ENCODE measurements around the gene DLX3. TPM values are rescaled to one million over a fixed set of nuclear protein-coding genes. Genes with fewer than 3 reads are reported as not detected.

The DLX3 gene
- total RNA-seq, 5 donors from 2014 or later (not counting 1 experiment from before 2014, with no cell fraction given) = not detected

- Mint-ChIP-seq H3K9me3 (no peaks in the 10 kb centered on the region), H3K27ac (peak overlapping the region in 1 of 2 donors; percentile 3), H3K4me3 (peak overlapping the region; percentile 72 to 88 (median 86)), H3K27me3 (peaks cover 68 to 83% of the 10 kb centered on the region in 2 donors), H3K4me1 (peaks cover 61 to 70% (median 62%) of the 10 kb centered on the region in 3 donors), H3K36me3 (no peaks in the 10 kb centered on the region)
- no peak for ATAC-seq (replicated peaks in 1 of 4)
- Histone ChIP-seq H3K27me3 (replicated peaks in 1 of 2; ENCODE audit: control insufficient read depth in 2 of 2, extremely low read depth in 1 of 2, insufficient read depth in 2 of 2, low read length in 1 of 2) (peaks cover 17 to 94% of the 10 kb centered on the region in 2 experiments), H3K4me1 (ENCODE audit: control insufficient read depth in 1 of 2, extremely low read depth in 1 of 2, insufficient read depth in 2 of 2, low read length in 2 of 2) (peaks cover 9 to 63% of the 10 kb centered on the region in 2 experiments), H3K27ac (ENCODE audit: low read length) (no peak overlapping the region), H3K4me3 (ENCODE audit: control insufficient read depth in 1 of 2, extremely low read depth in 1 of 2, low read length in 1 of 2) (peak overlapping the region; percentile 72 to 90), H3K9me3 (no peaks in the 10 kb centered on the region), H3K36me3 (ENCODE audit: control insufficient read depth in 2 of 2, extremely low read depth in 1 of 2, insufficient read depth in 1 of 2, low read length in 1 of 2) (no peaks in the 10 kb centered on the region)
- DNase-seq = no peak
- WGBS (ENCODE audit: insufficient coverage) = 40% methylated on average over 7 of the region's 10 CpGs
- POLR2A ChIA-PET = no interaction called here
- CTCF ChIA-PET = interaction anchor here in 1 of 2 donors (0.9 to 1.6 kb wide), 2 partner anchors 15 to 30 kb away, joined by 3 to 4 read pairs; no protein-coding TSS in a partner anchor
Observed at GRCh38 chr17:49967621-49968404, 27.2 kb downstream of the DLX3 start.

- Mint-ChIP-seq H3K27ac (peak overlapping the region in 1 of 2 donors; percentile 3), H3K36me3 (no peaks in the 10 kb centered on the region), H3K27me3 (peaks cover 74 to 83% of the 10 kb centered on the region in 2 donors), H3K4me3 (peak overlapping the region in 1 of 3 donors; percentile 88), H3K9me3 (no peaks in the 10 kb centered on the region), H3K4me1 (peaks cover 56 to 65% (median 61%) of the 10 kb centered on the region in 3 donors)
- H3K4me1 ChIP-seq (ENCODE audit: control insufficient read depth in 1 of 2, extremely low read depth in 1 of 2, insufficient read depth in 2 of 2, low read length in 2 of 2) = peaks cover 9 to 57% of the 10 kb centered on the region in 2 experiments
- ATAC-seq (replicated peaks in 1 of 4) = no peak
- ChIA-PET CTCF (interaction anchor here in 1 of 2 donors (1.6 kb wide), 1 partner anchor 31 kb away, joined by 4 read pairs; no protein-coding TSS in a partner anchor), POLR2A (no interaction called here)
- H3K27me3 ChIP-seq (replicated peaks in 1 of 2; ENCODE audit: control insufficient read depth in 2 of 2, extremely low read depth in 1 of 2, insufficient read depth in 2 of 2, low read length in 1 of 2) = peaks cover 21 to 94% of the 10 kb centered on the region in 2 experiments
- no peaks in the 10 kb centered on the region for H3K9me3 ChIP-seq
- H3K36me3 ChIP-seq (ENCODE audit: control insufficient read depth in 2 of 2, extremely low read depth in 1 of 2, insufficient read depth in 1 of 2, low read length in 1 of 2) = no peaks in the 10 kb centered on the region
- H3K27ac ChIP-seq (ENCODE audit: low read length) = no peak overlapping the region
- no peak for DNase-seq
- 42% methylated on average over 2 of the region's 3 CpGs for WGBS (ENCODE audit: insufficient coverage)
- no peak overlapping the region for H3K4me3 ChIP-seq (ENCODE audit: control insufficient read depth in 1 of 2, extremely low read depth in 1 of 2, low read length in 1 of 2)
Observed at GRCh38 chr17:49967205-49967604, 27.8 kb downstream of the DLX3 start.

- H3K4me3 Mint-ChIP-seq = no peak overlapping the region
- POLR2A ChIA-PET = no interaction called here
- DNase-seq = no peak
- H3K4me1 Mint-ChIP-seq = peaks cover 54 to 63% (median 61%) of the 10 kb centered on the region in 3 donors
- no CpG with 5 or more reads among the region's 3 CpGs for WGBS (ENCODE audit: insufficient coverage)
- H3K36me3 ChIP-seq (ENCODE audit: control insufficient read depth in 2 of 2, extremely low read depth in 1 of 2, insufficient read depth in 1 of 2, low read length in 1 of 2) = no peaks in the 10 kb centered on the region
- H3K9me3 Mint-ChIP-seq = no peaks in the 10 kb centered on the region
- H3K27ac Mint-ChIP-seq = no peak overlapping the region
- H3K27me3 ChIP-seq (replicated peaks in 1 of 2; ENCODE audit: control insufficient read depth in 2 of 2, extremely low read depth in 1 of 2, insufficient read depth in 2 of 2, low read length in 1 of 2) = peaks cover 22 to 93% of the 10 kb centered on the region in 2 experiments
- H3K36me3 Mint-ChIP-seq = no peaks in the 10 kb centered on the region
- H3K27ac ChIP-seq (ENCODE audit: low read length) = no peak overlapping the region
- no peak overlapping the region for H3K4me3 ChIP-seq (ENCODE audit: control insufficient read depth in 1 of 2, extremely low read depth in 1 of 2, low read length in 1 of 2)
- peaks cover 76 to 83% of the 10 kb centered on the region in 2 donors for H3K27me3 Mint-ChIP-seq
- peaks cover 9 to 53% of the 10 kb centered on the region in 2 experiments for H3K4me1 ChIP-seq (ENCODE audit: control insufficient read depth in 1 of 2, extremely low read depth in 1 of 2, insufficient read depth in 2 of 2, low read length in 2 of 2)
- CTCF ChIA-PET = interaction anchor here in 1 of 2 donors (1.1 to 1.6 kb wide), 2 partner anchors 30 to 31 kb away, joined by 3 to 4 read pairs; no protein-coding TSS in a partner anchor
- no peak for ATAC-seq (replicated peaks in 1 of 4)
- H3K9me3 ChIP-seq = no peaks in the 10 kb centered on the region
Observed at GRCh38 chr17:49966767-49967166, 28.3 kb downstream of the DLX3 start.

- Mint-ChIP-seq H3K4me3 (peak overlapping the region in 2 of 3 donors; percentile 53 to 73), H3K27ac (peak overlapping the region in 1 of 2 donors; percentile 40), H3K4me1 (peaks cover 42 to 52% (median 50%) of the 10 kb centered on the region in 3 donors), H3K27me3 (peaks cover 75 to 77% of the 10 kb centered on the region in 2 donors), H3K9me3 (no peaks in the 10 kb centered on the region), H3K36me3 (no peaks in the 10 kb centered on the region)
- Histone ChIP-seq H3K36me3 (ENCODE audit: control insufficient read depth in 2 of 2, extremely low read depth in 1 of 2, insufficient read depth in 1 of 2, low read length in 1 of 2) (no peaks in the 10 kb centered on the region), H3K4me1 (ENCODE audit: control insufficient read depth in 1 of 2, extremely low read depth in 1 of 2, insufficient read depth in 2 of 2, low read length in 2 of 2) (peaks cover 9 to 47% of the 10 kb centered on the region in 2 experiments), H3K27me3 (replicated peaks in 1 of 2; ENCODE audit: control insufficient read depth in 2 of 2, extremely low read depth in 1 of 2, insufficient read depth in 2 of 2, low read length in 1 of 2) (peaks cover 22 to 92% of the 10 kb centered on the region in 2 experiments), H3K4me3 (ENCODE audit: control insufficient read depth in 1 of 2, extremely low read depth in 1 of 2, low read length in 1 of 2) (peak overlapping the region in 1 of 2 donors; percentile 49), H3K9me3 (no peaks in the 10 kb centered on the region), H3K27ac (ENCODE audit: low read length) (no peak overlapping the region)
- 20% methylated on average over 1 of the region's 16 CpGs for WGBS (ENCODE audit: insufficient coverage)
- ChIA-PET CTCF (no interaction called here), POLR2A (no interaction called here)
- DNase-seq = no peak
- no peak for ATAC-seq (replicated peaks in 1 of 4)
Observed at GRCh38 chr17:49965524-49965909, 29.5 kb downstream of the DLX3 start.

- Mint-ChIP-seq H3K27me3 (peaks cover 69 to 72% of the 10 kb centered on the region in 2 donors), H3K4me1 (peaks cover 39 to 46% (median 44%) of the 10 kb centered on the region in 3 donors), H3K9me3 (no peaks in the 10 kb centered on the region), H3K27ac (peak overlapping the region in 1 of 2 donors; percentile 68), H3K4me3 (peak overlapping the region; percentile 53 to 73 (median 64)), H3K36me3 (no peaks in the 10 kb centered on the region)
- H3K9me3 ChIP-seq = no peaks in the 10 kb centered on the region
- WGBS (ENCODE audit: insufficient coverage) = 4% methylated on average over 45 of the region's 52 CpGs
- H3K27me3 ChIP-seq (replicated peaks in 1 of 2; ENCODE audit: control insufficient read depth in 2 of 2, extremely low read depth in 1 of 2, insufficient read depth in 2 of 2, low read length in 1 of 2) = peaks cover 22 to 86% of the 10 kb centered on the region in 2 experiments
- no peaks in the 10 kb centered on the region for H3K36me3 ChIP-seq (ENCODE audit: control insufficient read depth in 2 of 2, extremely low read depth in 1 of 2, insufficient read depth in 1 of 2, low read length in 1 of 2)
- POLR2A ChIA-PET = no interaction called here
- DNase-seq (peak in 21 of 35 experiments; percentile 8 to 55 (median 28)), ATAC-seq (replicated peaks in 1 of 4) (peak; percentile 30 to 52 (median 42))
- CTCF ChIA-PET = no interaction called here
- peak overlapping the region in 1 of 2 donors; percentile 49 for H3K4me3 ChIP-seq (ENCODE audit: control insufficient read depth in 1 of 2, extremely low read depth in 1 of 2, low read length in 1 of 2)
- peaks cover 9 to 42% of the 10 kb centered on the region in 2 experiments for H3K4me1 ChIP-seq (ENCODE audit: control insufficient read depth in 1 of 2, extremely low read depth in 1 of 2, insufficient read depth in 2 of 2, low read length in 2 of 2)
- H3K27ac ChIP-seq (ENCODE audit: low read length) = no peak overlapping the region
Observed at GRCh38 chr17:49964769-49965523, 30.1 kb downstream of the DLX3 start.

GRCh38 chr17:49964303-49964768, 30.7 kb downstream of the DLX3 start:
- peaks cover 70 to 73% of the 10 kb centered on the region in 2 donors for H3K27me3 Mint-ChIP-seq
- H3K27ac Mint-ChIP-seq = peak overlapping the region in 1 of 2 donors; percentile 40
- H3K27ac ChIP-seq (ENCODE audit: low read length) = no peak overlapping the region
- no peaks in the 10 kb centered on the region for H3K9me3 ChIP-seq
- peaks cover 9 to 36% of the 10 kb centered on the region in 2 experiments for H3K4me1 ChIP-seq (ENCODE audit: control insufficient read depth in 1 of 2, extremely low read depth in 1 of 2, insufficient read depth in 2 of 2, low read length in 2 of 2)
- H3K36me3 ChIP-seq (ENCODE audit: control insufficient read depth in 2 of 2, extremely low read depth in 1 of 2, insufficient read depth in 1 of 2, low read length in 1 of 2) = no peaks in the 10 kb centered on the region
- POLR2A ChIA-PET = no interaction called here
- H3K36me3 Mint-ChIP-seq = no peaks in the 10 kb centered on the region
- CTCF ChIA-PET = no interaction called here
- no peak for DNase-seq
- ATAC-seq (replicated peaks in 1 of 4) = no peak
- H3K27me3 ChIP-seq (replicated peaks in 1 of 2; ENCODE audit: control insufficient read depth in 2 of 2, extremely low read depth in 1 of 2, insufficient read depth in 2 of 2, low read length in 1 of 2) = peaks cover 22 to 85% of the 10 kb centered on the region in 2 experiments
- WGBS (ENCODE audit: insufficient coverage) = 16% methylated on average over 5 of the region's 18 CpGs
- H3K9me3 Mint-ChIP-seq = no peaks in the 10 kb centered on the region
- peaks cover 36 to 43% (median 39%) of the 10 kb centered on the region in 3 donors for H3K4me1 Mint-ChIP-seq
- peak overlapping the region in 1 of 2 donors; percentile 49 for H3K4me3 ChIP-seq (ENCODE audit: control insufficient read depth in 1 of 2, extremely low read depth in 1 of 2, low read length in 1 of 2)
- H3K4me3 Mint-ChIP-seq = peak overlapping the region; percentile 1 to 73 (median 53)

Measured in T-cell (primary cell).